CD4-positive, alpha-beta T cell treated with Interleukin-21 for 1 hour (primary cell): ENCODE data around the gene PTAFR.
A peak's percentile ranks its signal among the peaks of the same experiment; 100 is the strongest.

ENCODE experiments used
- DNase-seq: peaks from one replicate; pipeline ENCODE4 v3.0.0-alpha.2; 2020

Gene PTAFR, protein sequence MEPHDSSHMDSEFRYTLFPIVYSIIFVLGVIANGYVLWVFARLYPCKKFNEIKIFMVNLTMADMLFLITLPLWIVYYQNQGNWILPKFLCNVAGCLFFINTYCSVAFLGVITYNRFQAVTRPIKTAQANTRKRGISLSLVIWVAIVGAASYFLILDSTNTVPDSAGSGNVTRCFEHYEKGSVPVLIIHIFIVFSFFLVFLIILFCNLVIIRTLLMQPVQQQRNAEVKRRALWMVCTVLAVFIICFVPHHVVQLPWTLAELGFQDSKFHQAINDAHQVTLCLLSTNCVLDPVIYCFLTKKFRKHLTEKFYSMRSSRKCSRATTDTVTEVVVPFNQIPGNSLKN

DNA sequence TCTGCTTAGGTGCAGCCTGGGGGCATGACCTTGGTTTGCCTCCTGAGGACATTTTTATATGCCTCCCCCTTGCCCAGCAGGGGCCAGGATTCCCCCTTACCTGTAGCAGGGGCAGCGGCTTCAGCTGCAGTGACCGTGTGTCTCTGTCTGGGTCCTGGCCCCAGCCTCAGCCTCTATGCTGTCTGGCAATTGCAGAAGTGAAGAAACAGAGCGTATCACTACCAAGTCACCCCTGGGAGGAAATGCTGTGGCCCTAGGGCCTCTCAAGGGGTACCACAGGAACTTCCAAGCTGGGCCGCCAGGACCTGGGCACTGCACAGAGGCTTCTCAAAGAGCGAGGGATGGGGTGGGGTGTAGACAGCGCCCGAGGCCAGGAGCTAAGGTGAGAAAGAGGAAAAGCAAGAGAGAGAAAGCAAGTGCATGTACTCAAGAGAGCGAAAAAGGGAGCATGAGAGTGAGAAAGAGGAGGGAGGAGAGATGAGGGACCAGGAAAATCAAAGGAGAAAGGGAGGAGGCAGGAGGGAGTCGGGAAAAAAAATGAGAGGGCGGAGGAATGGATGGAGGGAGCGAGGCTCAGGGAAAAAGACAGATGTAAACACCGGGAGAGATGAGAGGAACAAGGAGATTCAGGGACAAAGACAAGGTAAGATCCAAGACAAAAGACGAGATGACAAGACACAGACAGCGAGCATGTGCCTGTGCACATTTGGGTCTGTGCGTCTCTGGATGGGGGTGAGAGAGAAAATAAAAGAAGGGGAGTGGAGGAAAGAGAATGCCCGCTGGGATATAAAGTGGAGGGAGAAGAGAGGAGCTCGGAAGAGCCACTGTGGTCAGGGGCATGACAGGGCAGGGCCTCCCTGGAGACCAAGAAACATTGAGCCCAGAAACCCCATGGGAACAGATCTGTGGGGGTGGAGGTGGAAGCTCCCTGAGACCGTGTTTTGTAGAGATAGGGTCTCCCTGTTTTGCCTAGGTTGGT, at the start of gene PTAFR:
Gene PTAFR (minus strand): TSS at position 199 of the 979 bp plus-strand sequence. CDS start 25,669 bp downstream, outside the sequence.
- peak; percentile 24 for DNase-seq

DNA sequence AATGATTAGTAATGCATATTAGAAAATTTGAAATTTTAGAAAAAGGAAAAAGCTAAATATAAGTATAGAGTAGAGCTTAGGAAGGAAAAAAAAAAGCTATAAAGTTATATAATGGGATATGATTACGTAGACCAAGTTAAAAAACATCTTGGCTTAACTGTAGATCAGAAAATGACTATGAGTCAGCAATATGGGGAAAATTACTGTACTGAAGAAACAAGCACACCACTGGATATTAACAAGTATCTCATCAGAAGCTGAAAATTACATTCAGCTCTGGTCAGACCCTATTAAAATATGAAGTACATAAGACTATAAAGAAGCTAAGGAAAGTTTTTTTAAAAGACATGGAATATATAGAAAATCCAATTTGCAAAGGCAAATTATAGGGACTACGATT, 36.8 kb upstream of the PTAFR start:
- DNase-seq = no peak

DNA sequence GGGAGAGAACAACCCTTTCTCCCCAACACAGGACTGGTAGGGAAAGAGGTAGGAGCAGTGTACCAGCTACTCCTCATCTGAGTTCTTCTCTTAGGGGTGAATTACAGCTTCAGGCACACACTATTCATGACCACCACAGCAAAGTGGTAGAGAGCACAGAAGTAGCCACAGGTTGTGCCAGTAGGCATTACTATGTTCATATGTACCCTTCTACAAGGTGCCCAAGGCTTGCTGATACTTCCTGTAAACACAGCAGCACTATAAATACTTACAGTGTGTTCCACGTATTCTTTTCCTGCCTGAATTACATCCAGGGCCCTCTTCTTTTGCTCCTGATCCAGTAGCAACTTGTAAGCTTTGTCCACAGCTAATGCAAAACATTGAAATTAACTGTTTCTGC, 33.2 kb upstream of the PTAFR start:
- no peak for DNase-seq

DNA sequence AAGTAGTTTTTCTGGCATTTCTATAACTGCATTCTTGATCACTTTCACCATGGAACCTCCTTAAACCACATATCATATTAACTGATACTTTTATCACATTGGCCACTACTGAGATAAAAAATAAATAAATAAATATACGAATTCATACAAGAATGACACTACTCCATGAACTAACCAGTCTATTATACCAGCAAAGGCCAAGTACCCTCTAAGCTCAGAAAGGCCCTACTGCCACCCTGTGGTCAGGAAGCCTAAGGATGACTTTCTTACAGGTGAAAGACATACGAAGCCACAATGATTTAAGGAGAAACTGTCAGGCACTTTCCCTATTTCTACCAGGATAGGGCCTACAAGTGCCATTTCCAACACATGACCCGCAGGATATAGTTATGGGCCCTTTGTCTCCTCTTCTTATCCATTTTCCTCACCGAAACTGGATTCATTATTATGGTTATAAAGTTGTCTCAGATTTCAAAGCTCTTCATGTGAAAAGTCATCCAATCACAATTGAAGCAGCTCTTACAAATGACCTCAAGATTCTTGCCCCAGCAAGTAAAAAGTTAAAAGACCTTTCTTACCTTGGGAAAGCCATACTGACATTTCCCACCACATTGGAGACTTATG, 32.4 kb upstream of the PTAFR start:
- peak; percentile 78 for DNase-seq

DNA sequence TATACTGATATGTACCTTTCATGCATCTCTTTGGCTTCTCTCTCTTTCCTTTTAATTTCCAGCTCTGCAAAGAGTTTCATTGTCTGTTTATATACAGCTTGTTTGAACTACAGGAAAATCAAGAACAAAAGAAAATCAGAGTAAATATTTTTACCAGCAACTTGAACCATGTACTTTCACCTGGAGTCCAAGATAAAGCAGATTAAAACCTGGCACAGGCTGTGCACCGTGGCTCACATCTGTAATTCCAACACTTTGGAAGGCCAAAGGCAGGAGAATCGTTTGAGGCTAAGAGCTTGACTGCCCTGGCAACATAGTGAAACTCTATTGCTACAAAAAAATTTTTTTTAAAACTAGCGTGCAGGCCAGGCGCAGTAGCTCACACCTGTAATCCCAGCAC, 28.8 kb upstream of the PTAFR start:
- DNase-seq = no peak

DNA sequence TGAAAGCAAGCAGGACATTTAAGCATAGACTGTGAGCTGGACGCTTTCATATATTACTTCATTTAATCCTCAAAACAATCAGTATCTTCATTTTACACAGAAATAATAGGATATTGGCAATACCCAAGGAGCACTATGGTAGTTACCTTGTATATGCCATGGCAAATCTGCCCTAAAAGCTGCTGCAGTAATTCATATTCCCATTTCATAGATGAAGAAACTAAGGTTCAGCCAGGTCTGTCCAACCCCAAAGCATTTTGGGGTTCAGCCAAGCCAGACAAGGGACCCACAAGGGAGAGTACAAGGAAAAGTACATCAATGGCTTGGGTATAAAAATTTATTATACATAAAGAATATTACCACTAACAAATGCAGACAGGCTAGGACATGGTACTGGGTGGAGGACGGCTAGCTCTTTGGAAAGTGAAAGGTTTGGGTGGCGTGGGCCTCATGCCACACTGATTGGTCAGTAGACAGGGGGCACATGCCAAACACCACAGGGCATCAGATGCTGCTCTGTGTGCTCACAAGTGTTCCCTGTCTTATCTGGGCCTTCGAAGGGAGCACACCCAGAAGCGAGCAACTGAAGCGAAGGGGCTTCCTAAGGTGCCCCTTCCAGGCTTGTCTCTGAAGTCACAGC, 23.9 kb upstream of the PTAFR start:
- DNase-seq = no peak

DNA sequence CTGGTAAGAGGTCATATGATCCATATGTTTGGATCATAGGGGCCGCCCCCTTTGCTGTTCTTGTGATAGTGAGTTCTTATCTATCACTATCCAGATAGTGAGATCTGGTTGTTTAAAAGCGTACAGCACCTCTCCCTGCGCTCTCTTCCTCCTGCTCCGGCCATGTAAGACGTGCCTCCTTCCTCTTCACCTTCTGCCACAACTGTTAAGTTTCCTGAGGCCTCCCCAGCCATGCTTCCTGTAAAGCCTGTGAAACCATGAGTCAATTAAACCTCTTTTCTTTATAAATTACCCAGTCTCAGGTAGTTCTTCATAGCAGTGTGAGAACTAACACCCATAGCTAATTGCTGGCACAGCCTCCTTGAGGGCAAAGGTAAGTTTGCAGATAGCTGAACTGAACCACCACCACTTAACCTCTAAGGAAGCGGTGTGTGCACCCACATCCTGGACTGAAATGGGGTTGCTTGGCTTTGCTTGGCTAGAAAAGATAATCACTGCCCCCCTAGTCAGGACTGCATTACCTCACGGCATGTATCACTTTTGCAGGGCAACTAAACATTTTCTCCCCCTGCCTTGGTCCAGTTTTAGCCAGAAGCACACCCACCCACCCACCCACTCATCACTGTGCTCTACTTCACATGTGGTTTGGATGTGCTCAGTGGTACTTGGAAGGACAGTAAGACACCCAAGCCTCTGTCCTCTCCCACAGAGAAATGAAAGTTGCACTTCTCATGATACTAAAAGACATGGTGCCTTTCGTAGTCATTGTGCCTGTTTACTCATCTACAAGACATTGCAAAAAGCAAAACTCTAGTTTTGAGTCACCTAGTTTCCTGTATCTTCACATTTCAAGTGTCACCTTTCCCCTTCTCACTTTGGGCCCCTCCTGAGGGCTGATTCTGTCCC, 23.1 kb upstream of the PTAFR start:
- DNase-seq = peak; percentile 75

DNA sequence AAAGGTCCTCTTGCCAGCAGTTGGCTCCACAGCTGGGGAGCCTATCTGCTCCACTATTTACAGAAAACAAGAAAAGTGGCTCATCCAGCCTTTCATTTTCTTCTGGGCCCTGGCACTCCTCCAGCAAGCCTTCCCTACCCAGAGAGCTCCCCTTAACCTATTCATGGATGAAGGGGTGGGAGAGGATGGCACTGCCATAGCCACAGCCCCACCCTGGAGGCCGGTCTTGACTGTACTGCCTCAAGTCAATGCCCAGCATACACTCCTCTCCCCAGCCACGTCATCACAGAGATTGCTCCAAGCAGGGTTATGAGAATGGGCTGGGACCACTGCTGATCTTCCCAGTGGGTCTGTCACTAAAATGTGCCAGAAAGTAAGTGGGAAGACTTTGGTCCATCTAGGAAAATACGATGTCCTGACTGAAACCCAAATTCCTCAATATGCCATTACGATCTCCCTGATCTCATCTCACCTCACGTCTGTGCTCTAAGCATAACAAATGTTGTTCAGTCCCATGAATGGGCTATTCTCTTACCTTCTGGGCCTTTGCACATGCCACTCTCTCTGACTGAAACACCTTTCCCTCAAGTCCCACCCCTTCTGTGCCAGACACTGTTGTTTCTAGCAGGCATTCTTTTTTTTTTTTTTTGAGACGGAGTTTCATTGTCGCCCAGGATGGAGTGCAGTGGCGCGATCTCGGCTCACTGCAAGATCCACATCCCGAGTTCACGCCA, 21.4 kb upstream of the PTAFR start:
- DNase-seq = no peak

DNA sequence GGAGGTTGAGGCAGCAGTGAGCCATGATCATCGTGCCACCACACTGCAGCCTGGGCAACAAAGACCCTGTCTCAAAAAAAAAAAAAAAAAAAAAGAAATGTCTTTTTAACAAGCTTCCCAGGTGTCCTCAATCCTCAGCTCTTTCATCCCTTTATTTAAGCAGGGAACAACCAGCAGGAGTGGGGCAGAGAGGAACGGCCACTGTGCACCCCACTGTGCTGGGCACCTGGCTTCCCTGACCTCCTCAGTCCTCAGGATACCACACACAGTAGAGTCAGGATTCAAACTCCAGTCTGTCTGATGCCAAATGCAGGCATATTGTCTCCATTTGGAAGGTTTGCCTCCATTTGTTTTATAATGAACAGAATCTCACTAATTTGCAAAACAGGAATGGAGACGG, 19.8 kb upstream of the PTAFR start:
- no peak for DNase-seq

DNA sequence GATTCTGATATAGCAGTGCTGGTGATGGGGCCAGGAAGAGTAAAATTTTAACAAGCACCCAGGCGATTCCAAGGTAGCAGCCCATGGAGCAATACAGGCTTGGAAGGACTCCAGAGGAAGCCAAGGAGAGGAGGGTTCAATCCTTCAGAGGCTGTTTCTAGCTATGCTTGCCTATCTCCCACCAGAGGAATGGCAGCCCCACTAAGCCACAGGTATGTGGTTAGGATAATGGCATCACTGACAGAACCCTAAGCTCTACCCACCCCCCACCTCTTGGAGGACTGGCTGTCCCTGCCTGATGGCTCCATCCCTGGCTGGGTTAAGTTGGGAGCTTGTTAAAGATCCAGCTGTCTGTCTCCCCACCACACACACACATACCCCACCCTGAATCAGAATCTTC, 19.3 kb upstream of the PTAFR start:
- DNase-seq = no peak

DNA sequence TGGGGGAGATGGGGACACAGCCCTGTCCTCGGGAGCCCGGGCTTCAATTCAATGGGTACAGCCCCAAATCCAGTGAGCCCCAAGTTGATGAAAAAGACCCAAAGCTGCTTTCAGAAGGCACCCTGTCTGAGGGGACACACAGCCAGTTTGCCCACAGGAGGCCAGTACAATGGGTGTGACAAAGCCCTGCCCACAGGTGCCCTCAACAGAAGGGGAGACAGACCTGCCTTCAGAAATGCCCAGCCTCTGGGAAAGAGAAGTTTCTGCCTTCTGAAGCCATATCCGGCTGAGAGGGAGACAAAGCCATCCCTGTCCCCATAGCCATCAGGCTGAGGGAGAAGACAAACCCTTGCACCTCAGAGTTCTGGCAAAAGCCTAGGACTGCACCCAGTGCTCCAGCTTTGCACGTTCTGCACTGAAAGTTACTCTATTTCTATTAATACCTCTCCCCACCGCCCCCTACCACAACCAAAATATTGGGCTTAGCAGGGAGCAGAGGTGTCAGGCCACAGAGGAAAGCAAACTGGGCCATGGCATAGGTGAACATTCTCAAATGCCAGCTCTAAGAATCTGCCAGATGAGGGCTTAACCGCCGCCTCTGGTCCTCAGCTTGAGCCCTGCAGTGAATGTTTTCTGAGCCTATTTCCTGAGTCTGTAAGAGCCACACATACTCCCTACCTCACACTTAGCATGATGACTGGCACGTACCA, 18.0 kb upstream of the PTAFR start:
- no peak for DNase-seq

DNA sequence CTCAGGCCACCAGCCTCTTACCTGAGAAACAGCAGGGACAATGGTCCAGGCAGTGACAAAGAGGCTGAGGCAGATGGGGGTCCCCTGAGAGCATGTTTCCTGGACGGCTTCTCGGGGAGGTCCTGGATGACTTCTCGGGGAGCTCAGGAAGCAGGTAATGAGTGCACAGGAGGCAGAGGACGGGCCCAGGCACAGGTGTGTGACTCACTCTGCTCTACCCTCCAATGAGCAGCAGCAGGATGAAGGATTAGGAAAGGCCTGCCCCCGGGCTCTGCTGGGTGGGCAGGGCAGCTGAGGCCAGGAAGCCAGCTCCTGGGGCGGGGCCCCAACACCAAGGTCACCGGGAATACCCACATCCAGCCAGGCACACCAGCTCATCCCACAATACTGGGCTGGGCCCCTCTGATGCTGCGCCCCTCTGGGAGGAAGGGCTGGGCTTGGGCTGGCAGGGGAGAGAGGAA, 17.2 kb upstream of the PTAFR start:
- no peak for DNase-seq

DNA sequence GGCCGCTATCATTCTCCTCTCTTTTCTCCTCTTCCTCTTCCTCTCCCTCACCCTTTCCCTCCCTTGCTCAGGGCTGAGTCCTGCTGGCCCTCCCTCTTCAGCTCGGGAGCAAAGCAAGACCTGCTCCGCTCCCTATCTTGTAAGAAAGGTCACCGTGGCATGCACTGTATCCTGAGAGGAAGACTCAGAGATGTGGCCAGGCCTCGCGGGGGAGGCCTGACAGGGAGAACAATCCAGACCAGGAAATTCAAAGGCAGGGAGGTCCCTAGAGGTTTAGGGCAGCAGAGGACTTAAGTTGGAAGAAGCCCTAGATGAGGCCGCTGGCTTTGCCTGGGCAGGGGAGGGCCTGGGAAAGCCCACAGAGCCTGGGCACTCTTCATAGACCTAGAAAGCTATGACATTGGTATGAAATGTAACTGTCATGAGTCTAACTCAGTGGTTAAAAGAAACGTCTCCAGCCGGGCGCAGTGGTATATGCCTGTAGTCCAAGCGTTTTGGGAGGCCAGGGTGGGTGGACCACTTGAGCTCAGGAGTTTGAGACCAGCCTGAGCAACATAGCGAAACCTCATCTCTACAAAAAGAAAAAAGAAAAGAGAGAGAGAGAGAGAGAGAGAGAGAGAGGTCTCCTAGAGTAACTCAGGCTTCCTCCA, 14.6 kb upstream of the PTAFR start:
- DNase-seq = no peak

DNA sequence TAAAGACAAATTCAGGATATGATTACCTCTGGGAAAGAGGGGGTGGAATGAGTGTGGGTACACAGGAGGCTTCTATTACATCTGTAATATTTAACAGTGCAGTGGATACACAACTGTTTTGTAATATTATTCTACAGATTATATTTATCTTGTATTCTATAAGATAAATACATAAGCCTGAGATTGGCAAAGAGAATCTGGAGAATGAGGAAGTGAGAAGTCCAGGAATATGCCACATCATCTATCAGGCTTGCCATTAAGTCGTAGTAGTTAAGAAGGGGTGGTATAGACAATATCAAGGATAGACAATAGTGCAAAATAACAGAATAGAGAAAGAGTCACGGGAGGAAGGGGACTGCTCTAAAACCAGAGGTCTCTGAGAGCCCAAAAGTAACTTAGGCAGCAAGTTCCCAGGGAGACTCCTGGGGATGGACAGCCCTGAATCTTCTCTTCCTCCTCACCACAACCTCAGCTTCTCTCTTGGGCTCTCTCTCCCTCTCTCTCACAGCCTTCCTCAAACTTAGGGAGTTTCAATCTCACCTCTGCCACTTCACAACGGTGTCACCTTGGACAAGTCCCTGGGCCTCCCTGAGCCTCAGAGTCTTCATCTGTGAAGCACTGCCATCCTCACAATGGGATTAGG, 14.0 kb upstream of the PTAFR start:
- DNase-seq = no peak

DNA sequence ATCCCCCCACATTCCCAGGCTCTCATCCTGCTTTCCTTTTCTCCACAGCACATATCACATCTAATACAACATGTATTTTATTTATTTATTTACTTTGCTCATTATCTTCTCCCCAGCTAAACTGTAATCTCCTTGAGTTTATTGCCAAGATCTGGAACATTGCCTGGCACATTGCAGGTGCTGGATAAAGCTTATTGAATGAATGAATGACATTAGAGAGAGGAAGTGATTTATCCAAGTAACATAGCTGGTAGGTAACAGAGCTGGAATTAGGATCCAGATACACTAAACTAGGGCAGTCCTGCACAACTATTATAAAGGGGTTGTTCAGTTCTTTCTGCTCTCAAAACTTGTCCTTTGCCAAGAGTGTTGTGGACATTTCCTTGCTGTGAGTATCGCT, 8.6 kb upstream of the PTAFR start:
- DNase-seq = no peak

DNA sequence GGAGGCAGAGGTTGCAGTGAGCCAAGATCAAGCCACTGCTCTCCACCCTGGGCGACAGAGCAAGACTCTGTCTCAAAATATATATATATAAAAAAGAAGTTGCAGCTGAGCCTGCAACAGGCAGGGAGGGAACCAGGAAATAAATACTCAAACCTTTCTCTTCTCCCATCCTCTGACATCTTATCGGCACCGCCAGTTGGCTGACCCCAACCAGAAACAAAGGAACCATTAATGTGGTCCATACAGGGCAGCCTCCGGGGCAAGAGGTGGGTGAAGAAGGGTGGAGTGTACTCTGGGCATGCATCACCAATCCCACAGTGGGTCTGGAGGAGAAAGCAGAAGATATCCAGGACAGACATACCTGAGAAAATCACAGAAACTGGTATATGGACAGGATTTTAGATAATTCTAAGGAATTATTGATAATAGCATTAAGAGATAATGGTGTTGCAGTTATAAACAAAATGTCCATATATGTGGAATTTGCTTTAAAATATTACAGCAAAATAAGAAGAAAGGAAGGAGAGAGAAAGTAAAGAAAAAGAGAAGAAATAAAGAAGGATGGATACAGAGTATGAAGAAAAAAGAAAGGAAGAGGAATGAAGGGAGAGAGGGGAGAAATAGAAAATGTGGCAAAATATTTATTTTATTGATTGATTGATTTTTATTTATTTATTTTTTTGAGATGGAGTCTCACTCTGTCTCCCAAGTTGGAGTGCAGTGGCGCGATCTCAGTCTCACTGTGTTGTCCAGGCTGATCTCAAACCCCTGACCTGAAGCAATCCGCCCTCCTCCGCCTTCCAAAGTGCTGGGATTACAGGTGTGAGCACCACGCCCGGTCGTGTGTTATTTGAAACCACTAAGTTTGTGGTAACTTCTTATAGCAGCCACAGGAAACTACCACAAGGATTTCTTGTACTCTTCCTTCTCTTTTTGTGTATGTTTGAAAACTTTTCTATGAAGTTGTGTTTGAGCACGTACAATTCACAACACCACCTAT, 4.1 kb upstream of the PTAFR start:
- DNase-seq = no peak

DNA sequence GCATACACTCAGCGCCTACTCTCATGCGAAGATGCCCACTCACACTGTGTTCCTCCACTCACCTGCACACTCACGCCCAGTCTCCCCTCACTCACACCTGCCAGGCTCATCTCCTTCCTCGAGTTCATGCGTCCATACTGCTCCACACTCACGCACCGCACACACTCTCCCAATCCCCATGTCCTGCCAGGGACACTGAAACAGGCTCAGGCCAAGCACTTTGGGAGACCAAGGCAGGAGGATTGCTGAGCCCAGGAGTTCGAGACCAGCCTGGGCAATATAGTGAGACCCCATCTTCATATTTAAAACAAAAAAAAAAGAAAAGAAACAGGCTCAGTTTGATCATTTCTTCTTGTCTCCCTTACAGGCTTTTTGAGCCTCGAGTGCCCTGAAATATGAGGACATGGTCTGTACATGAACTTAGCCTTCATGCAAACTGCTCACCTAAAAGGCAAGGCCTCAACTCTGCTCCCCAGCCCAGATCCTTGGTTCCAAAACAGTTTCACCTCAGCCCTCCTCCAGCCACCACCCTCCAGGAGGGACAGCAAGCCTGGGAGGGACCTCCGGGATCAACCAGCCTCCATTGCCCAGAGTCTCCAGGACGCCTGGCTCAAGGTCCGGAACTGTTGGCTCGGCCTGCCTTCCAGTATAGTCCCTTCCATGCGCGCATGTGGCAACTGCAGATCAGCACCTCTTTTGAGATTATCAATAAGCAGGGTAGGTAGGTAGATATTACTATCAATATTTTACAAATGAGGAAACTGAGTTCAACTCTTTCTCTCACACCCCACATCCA, 2.4 kb upstream of the PTAFR start:
- no peak for DNase-seq
